GM15510 (cell line): ENCODE results near the gene SCLY.

Experiments used
- POLR2A ChIP-seq: IDR thresholded peaks from 3 replicates; pipeline ENCODE4 v1.6.1; 2011; ENCODE audit warnings: borderline replicate concordance; ENCODE audit not compliant: insufficient read length; ENCODE audit errors: extremely low read depth

Gene SCLY

DNA sequence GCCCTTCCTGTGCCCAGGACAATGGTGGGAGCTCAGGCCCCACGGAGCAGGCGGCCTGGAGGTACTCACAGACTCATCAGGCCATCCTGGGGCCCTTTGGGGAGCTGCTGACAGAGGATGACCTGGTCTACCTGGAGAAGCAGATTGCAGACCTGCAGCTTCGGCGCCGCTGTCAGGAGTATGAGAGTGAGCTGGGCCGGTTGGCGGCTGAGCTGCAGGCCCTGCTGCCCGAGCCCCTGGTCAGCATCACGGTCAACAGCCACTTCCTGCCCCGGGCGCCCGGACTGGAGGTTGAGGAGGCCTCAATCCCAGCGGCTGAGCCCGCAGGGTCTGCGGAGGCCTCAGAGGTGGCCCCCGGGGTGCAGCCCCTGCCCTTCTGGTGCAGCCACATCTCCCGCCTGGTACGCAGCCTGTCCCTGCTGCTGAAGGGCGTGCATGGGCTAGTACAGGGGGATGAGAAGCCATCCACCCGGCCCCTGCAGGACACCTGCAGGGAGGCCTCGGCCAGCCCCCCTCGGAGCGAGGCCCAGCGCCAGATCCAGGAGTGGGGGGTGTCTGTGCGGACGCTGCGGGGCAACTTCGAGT is 69.4 kb downstream of the SCLY start:
- TF ChIP-seq POLR2A = no peak

- TF ChIP-seq POLR2A = no peak
Measured at GRCh38 chr2:238130696-238131628, 70.2 kb downstream of the SCLY start.

DNA sequence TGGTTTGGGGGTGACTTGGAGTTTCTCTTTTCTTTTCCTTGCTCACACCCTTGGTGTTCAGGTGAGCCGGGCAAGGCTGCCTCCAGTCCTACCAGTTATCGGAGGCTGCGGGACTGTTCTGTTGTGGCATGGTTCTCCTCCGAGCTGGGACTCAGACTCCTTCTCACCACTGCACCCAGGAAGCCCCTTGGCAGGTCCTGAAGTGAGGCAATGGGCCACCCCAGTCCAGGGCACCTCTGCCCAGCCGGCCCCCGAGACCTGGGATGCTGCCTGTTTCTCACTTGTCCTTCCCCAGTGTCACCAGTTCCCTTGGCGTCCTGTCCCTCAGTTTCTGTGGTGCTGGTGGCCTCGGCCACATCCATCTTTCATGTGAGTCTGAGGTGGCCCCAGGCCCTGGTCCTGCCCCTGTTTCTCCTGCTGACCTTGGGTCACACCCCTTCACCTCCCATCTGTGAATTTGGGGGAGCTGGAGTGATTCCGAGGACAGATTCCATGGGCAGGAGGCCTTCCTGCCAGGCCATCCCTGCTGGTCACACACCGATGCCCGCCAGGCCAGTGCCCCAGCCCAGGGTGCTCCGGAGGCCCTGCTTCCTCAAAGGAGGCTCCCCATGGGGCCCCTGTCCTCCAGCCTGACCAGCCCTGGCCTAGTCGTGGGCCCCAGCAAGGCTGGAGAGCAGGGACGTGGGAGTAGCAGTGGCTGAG is 71.1 kb downstream of the SCLY start:
- TF ChIP-seq POLR2A = no peak

DNA sequence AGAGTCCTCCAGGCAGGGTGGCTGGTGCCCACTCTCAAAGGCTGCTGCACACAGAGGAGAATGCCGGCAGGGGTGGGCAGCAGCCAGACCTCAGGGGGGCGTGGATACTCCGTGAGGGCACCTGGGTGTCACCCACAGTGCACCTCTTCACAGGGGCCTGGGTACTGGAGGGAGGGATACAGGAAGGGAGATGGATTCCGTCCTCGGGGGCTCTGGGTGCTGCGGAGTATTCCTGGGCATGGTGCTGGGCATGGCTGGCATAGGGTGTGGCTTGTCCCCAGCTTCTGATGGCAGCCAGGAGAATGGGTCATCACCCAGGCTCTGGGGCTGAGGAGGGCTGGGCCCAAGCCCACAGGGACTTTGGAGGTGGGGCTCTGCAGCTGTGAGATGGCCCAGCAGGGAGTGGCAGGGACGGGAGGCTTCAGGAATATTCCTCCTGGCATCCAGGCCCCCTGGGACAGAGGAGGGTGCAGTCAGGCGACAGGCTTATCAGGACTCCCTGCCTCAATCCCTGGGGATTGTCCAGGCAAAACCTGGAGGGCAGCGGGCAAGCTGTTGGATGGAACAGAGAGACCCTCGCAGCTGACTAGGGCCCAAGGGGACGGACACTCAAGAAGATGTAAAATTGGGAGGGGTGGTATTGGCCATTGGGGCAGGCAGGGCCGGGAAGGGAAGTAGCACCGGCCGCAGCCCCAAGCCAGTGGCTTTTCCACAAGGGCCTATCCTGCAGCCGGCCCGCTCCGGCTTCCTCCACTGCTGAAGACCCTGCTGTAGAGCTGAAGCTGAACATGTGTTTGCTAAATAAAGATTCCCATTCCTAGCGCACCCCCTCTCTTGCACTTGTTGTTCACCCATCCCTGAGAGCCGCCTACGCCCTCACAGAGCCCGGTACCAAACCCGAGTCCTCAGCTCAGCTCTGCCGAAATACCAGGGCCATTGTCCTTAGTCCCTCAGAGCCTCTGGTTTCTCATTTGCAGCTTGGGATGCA is 72.0 kb downstream of the SCLY start:
- no peak for TF ChIP-seq POLR2A

DNA sequence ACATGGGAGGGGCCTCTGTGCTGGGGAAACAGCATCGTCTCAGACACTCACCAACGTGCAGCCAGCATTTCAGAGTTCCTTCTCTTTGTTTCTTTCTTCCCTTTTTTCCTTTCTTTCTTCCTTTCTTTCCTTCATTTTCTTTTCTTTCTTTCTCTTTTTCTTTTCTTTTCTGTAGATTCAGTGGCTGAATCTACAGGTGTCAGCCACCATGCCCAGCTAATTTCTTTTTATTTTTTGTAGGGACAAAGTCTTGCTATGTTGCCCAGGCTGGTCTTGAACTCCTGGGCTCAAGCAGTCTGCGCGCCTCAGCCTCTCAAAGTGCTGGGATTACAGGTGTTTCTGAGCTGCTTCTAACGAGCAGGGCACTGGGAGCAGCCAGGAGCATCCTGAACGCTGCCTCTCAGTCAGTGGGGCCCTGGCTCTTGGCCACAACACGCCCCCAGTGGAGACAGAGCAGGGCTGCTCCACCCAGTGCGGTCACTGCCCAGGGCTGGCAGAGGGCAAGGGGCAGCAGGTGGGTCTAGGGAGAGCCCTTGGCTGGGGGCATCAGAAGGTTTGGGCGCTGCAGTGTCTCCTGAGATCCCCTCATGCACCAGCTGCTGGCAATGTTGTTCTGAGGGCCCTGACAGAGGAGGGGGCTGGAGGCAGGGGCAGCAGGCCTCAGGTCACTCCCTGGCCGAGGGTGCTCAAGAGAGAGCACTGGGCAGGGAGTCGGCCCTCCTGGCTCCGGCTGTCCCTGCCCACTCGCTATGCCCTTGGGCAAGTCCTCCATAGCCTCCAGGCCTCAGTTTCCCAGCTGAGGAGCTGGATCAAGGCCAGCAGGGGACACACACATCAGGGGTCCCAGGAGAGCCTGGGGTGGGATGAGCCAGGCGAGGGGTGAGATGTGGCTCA is 72.9 kb downstream of the SCLY start:
- TF ChIP-seq POLR2A = no peak

DNA sequence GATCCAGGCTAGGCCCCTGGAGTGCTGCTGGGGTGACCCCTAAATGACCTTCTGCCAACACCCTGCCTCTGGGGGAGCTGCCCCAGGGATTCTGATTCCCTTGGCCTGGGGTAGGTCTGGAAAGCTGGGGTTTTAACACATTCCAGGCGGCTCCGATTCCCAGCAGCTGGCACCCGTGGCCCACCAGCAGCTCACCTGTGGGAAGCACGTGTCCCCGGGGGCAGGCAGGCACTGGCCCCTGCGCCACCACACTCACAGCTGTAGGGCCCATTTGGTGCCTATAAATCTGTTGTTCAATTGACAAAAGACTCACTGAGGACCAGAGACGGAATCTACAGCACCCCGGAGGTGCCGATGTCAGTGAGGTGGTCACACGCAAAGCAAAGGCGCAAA is 73.6 kb downstream of the SCLY start:
- no peak for TF ChIP-seq POLR2A

- no peak for TF ChIP-seq POLR2A
Measured at GRCh38 chr2:238135601-238136150, 74.9 kb downstream of the SCLY start.

DNA sequence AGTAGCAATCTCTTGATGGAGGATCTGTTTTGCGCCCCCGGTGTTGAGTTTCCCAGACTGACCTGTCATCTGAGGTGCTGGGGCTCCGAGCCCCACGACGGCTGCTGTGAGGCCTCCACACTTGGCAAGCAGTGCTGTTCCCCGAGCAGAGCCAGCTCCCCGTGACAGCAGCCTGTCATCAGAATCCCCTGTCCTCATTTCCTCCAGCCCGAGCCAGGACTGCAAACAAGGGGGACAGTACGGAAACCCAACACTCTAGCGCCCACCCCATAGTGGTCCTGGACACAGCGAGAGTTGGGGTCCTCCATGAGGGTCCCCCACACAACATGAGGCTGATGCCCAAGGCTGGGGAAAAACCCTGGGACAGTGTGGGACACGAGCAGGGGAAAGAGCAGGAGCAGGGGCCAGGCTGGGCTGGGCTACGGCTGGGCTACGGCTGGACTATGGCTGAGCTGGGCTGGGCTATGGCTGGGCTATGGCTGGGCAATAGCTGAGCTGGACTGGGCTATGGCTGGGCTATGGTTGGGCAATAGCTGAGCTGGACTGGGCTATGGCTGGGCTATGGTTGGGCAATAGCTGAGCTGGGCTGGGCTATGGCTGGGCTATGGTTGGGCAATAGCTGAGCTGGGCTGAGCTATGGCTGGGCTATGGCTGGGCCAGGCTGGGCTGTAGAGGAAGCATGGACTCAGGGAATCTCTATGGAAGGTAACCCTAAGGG is 76.2 kb downstream of the SCLY start:
- no peak for TF ChIP-seq POLR2A

GRCh38 chr2:238137885-238138284 is 77.1 kb downstream of the SCLY start:
- TF ChIP-seq POLR2A = no peak

GRCh38 chr2:238138331-238139195 is 77.8 kb downstream of the SCLY start, which contains the start of gene KLHL30:
TSS of gene KLHL30 (plus strand) at chr2:238138668. CDS start at chr2:238140755, 2,087 bp downstream.
- TF ChIP-seq POLR2A = no peak

GRCh38 chr2:238139196-238140039 is 78.6 kb downstream of the SCLY start:
- no peak for TF ChIP-seq POLR2A

DNA sequence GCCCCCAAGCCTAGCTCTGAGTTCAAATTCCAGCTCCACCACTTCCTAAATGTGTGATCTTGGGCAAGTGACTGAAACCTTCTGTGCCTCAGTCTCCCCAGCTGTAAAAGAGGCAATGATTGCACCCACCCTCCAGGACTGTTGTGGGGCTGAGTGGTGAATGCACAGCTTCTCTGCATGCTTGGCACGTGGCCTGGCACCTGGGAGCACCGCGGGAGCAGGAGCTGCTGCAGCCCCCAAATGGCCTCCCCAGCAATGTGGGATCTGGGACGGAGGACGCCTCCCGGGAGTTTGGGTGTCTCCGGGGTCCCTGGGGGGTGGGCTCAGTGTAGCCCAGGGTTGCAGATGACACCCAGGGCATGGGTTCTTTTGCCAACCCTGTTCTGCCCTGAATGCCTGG is 79.2 kb downstream of the SCLY start:
- TF ChIP-seq POLR2A = no peak
